Measurements from ENCODE around the gene IFNL4. TPM values are rescaled to one million over a fixed set of nuclear protein-coding genes. Genes with fewer than 3 reads are reported as not detected.

Gene IFNL4
- total RNA-seq, 1 experiment from 2014 or later: not detected

Other genes with a start within 250 kb of the IFNL4 start
- 6.7 and 10.6 TPM in 2 replicates for gene FBXO27, start 216.3 kb downstream of the IFNL4 start, total RNA-seq (2014; rRNA removed; shearing (Covaris generic))
- gene ACP7, start 164.5 kb downstream of the IFNL4 start, total RNA-seq (2014; rRNA removed; shearing (Covaris generic)): 0.89 and 1.7 TPM in 2 replicates
- gene PAK4, start 123.1 kb downstream of the IFNL4 start, total RNA-seq (2014; rRNA removed; shearing (Covaris generic)): 6.1 and 10.9 TPM in 2 replicates
- not detected in 2 replicates for gene NCCRP1, start 51.9 kb downstream of the IFNL4 start, total RNA-seq (2014; rRNA removed; shearing (Covaris generic))
- not detected in 2 replicates for gene SYCN, start 44.6 kb downstream of the IFNL4 start, total RNA-seq (2014; rRNA removed; shearing (Covaris generic))
- gene IFNL3, start 3.9 kb downstream of the IFNL4 start, total RNA-seq (2014; rRNA removed; shearing (Covaris generic)): not detected in 2 replicates
- gene IFNL2, start 19.5 kb upstream of the IFNL4 start, total RNA-seq (2014; rRNA removed; shearing (Covaris generic)): not detected in 2 replicates
- 1.3 TPM in 1 of 2 replicates, not detected in the other for gene IFNL1, start 47.6 kb upstream of the IFNL4 start, total RNA-seq (2014; rRNA removed; shearing (Covaris generic))
- gene LRFN1, start 72.0 kb upstream of the IFNL4 start, total RNA-seq (2014; rRNA removed; shearing (Covaris generic)): 0.12 TPM in 1 of 2 replicates, not detected in the other
- gene GMFG, start 87.2 kb upstream of the IFNL4 start, total RNA-seq (2014; rRNA removed; shearing (Covaris generic)): 0.54 and 3.2 TPM in 2 replicates
- gene SAMD4B, start 93.6 kb upstream of the IFNL4 start, total RNA-seq (2014; rRNA removed; shearing (Covaris generic)): 45.0 and 96.3 TPM in 2 replicates
- 69.0 and 79.3 TPM in 2 replicates for gene PAF1, start 142.2 kb upstream of the IFNL4 start, total RNA-seq (2014; rRNA removed; shearing (Covaris generic))
- gene MED29, start 142.5 kb upstream of the IFNL4 start, total RNA-seq (2014; rRNA removed; shearing (Covaris generic)): 46.7 and 47.3 TPM in 2 replicates
- 6.0 and 10.8 TPM in 2 replicates for gene ZFP36, start 158.0 kb upstream of the IFNL4 start, total RNA-seq (2014; rRNA removed; shearing (Covaris generic))
- gene PLEKHG2, start 163.8 kb upstream of the IFNL4 start, total RNA-seq (2014; rRNA removed; shearing (Covaris generic)): 8.6 and 11.7 TPM in 2 replicates
- 26.6 and 28.7 TPM in 2 replicates for gene RPS16, start 187.1 kb upstream of the IFNL4 start, total RNA-seq (2014; rRNA removed; shearing (Covaris generic))
- 68.4 and 97.7 TPM in 2 replicates for gene SUPT5H, start 196.7 kb upstream of the IFNL4 start, total RNA-seq (2014; rRNA removed; shearing (Covaris generic))
- gene TIMM50, start 232.0 kb upstream of the IFNL4 start, total RNA-seq (2014; rRNA removed; shearing (Covaris generic)): 88.1 and 93.0 TPM in 2 replicates